ENCODE data around the gene CRY2. TPM values are rescaled to one million over a fixed set of nuclear protein-coding genes. Genes with fewer than 3 reads are reported as not detected.
A peak's percentile ranks its signal among the peaks of the same experiment; 100 is the strongest.

CRY2 gene
- total RNA-seq, 1 experiment from 2014 or later, result 8.1 TPM

DNA sequence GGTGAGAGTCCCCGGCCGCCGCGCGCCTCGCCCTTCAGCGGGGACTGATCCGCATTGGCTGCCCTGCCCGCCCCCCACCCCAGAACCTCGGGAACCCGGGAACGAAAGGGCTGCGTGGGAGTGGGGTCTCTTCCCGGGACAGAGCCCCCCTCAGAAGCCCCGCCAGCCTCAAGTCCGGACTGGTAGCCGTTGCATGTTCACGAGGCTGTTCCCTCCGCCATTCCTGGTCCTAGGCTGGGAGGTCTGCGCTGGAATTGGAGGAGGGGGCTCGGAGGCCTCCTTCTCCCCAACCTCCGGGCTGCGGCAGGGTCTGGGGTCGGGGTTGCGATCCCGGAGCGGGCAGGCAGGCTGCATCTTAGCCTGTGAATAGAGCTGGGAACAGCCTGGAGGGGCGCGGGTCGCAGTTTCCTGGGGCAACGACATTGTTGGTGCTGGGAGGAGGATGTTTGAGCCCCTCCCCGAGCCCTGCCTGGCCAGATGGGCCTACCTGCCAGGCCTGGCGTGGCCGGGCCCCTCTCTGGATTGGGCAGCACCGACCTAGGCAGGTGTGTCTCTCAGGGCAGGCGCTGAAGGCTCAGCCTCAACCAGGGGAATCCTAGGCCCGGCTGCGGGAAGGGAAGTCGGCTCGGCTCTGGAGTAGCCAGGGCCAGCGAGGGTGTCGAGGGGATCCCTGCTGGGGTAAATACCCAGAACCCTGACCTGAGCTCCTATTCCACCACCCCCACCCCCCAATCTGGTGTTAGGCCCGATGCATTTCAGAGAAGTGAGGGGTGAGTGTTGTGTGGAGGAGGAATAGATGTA, 38.8 kb downstream of the CRY2 start:
- H3K9me3 Mint-ChIP-seq (ENCODE audit: unreplicated experiment), result no peaks in the 10 kb centered on the region
- intact Hi-C loops (cut with micrococcal nuclease), result no loop called here
- no peak for DNase-seq (ENCODE audit: unreplicated experiment)
- H3K4me1 Mint-ChIP-seq (ENCODE audit: insufficient read depth, unreplicated experiment), result no peaks in the 10 kb centered on the region
- H3K36me3 Mint-ChIP-seq (ENCODE audit: insufficient read depth, unreplicated experiment), result no peaks in the 10 kb centered on the region
- no TSS peak for BruUV-seq (replicated peaks)
- H3K27ac Mint-ChIP-seq (ENCODE audit: low read depth, unreplicated experiment), result no peak overlapping the region
- POLR2A ChIA-PET, result no interaction called here
- CTCF ChIA-PET, result interaction anchor here (0.6 kb wide), 1 partner anchor 79 kb away, joined by 3 read pairs; no protein-coding TSS in a partner anchor
- peak overlapping the region; percentile 38 for H3K4me3 Mint-ChIP-seq (ENCODE audit: unreplicated experiment)
- TF ChIP-seq, protein P1, sequence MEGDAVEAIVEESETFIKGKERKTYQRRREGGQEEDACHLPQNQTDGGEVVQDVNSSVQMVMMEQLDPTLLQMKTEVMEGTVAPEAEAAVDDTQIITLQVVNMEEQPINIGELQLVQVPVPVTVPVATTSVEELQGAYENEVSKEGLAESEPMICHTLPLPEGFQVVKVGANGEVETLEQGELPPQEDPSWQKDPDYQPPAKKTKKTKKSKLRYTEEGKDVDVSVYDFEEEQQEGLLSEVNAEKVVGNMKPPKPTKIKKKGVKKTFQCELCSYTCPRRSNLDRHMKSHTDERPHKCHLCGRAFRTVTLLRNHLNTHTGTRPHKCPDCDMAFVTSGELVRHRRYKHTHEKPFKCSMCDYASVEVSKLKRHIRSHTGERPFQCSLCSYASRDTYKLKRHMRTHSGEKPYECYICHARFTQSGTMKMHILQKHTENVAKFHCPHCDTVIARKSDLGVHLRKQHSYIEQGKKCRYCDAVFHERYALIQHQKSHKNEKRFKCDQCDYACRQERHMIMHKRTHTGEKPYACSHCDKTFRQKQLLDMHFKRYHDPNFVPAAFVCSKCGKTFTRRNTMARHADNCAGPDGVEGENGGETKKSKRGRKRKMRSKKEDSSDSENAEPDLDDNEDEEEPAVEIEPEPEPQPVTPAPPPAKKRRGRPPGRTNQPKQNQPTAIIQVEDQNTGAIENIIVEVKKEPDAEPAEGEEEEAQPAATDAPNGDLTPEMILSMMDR (IDR thresholded peaks at IDR 0.05; ENCODE audit: unreplicated experiment), result no peak
- H3K27me3 Mint-ChIP-seq (ENCODE audit: insufficient read depth, unreplicated experiment), result peaks cover 5% of the 10 kb centered on the region

DNA sequence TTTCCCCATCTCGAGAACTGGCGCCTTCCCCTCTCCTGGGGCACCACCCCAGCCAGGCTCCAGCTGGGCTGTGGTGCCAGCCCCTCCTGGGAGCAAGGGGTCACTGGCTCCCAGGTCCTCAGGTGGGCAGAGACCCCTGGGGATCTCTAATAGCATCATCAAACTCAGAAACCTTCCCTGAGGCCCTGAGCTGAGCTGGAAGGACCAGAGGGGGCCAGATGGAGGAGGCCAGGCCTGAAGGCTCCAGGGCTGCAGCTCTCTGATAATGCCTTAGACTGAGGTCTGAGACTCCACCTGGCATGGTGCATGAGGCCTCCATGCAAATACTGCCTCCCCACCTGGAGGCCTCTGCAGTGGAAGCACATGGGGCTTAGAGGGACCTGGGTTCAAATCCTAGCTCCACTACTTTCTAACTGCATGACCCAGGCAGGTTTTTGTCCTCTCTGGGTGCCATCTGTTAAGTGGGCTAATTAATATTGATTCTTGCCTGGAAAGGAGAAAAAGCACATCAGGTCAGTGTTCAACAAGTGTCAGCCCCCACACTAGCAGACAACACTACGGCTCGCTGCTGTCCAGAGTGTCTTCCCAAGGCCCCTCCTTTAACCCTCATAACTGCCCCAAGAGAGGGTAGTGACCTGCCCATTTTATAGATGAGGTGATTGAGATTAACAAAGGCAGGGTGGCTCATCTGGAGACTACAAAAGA, 39.7 kb downstream of the CRY2 start:
- BruUV-seq (replicated peaks), result no TSS peak
- Mint-ChIP-seq H3K4me1 (ENCODE audit: insufficient read depth, unreplicated experiment) (no peaks in the 10 kb centered on the region), H3K27me3 (ENCODE audit: insufficient read depth, unreplicated experiment) (peaks cover 12% of the 10 kb centered on the region), H3K9me3 (ENCODE audit: unreplicated experiment) (no peaks in the 10 kb centered on the region), H3K4me3 (ENCODE audit: unreplicated experiment) (no peak overlapping the region), H3K27ac (ENCODE audit: low read depth, unreplicated experiment) (no peak overlapping the region), H3K36me3 (ENCODE audit: insufficient read depth, unreplicated experiment) (no peaks in the 10 kb centered on the region)
- ChIA-PET CTCF (interaction anchor here (0.6 kb wide), 1 partner anchor 78 kb away, joined by 3 read pairs; no protein-coding TSS in a partner anchor), POLR2A (interaction anchor here (0.6 kb wide), 1 partner anchor 22 kb away, joined by 4 read pairs; no protein-coding TSS in a partner anchor)
- TF ChIP-seq, protein P1 (IDR thresholded peaks at IDR 0.05; ENCODE audit: unreplicated experiment), result no peak
- DNase-seq (ENCODE audit: unreplicated experiment), result no peak
- intact Hi-C loops (cut with micrococcal nuclease), result no loop called here

DNA sequence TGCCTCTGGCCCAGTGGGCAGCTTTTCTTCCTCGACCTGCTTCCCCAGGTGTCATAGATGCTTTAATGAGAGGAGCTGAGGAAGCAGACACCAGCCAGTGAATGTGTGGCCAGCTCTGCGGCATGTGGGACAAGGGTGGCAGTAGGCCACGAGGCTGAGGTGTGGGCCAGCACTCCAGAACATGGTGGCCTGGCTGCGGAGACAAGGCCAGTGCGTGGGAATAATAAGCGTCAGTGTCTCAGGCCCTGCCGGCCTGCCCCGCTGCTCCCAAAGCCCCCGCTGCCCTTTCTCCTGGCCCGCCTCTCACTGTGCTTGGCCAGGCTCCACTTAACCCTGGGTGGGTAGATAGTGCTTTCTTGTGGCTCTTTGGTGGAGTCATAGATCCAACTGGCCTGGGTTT, 40.3 kb downstream of the CRY2 start:
- TF ChIP-seq, protein P1 (IDR thresholded peaks at IDR 0.05; ENCODE audit: unreplicated experiment), result no peak
- no peak for DNase-seq (ENCODE audit: unreplicated experiment)
- no peaks in the 10 kb centered on the region for H3K4me1 Mint-ChIP-seq (ENCODE audit: insufficient read depth, unreplicated experiment)
- H3K27ac Mint-ChIP-seq (ENCODE audit: low read depth, unreplicated experiment), result no peak overlapping the region
- intact Hi-C loops (cut with micrococcal nuclease), result no loop called here
- BruUV-seq (replicated peaks), result no TSS peak
- peaks cover 12% of the 10 kb centered on the region for H3K27me3 Mint-ChIP-seq (ENCODE audit: insufficient read depth, unreplicated experiment)
- POLR2A ChIA-PET, result interaction anchor here (0.6 kb wide), 1 partner anchor 23 kb away, joined by 4 read pairs; no protein-coding TSS in a partner anchor
- H3K36me3 Mint-ChIP-seq (ENCODE audit: insufficient read depth, unreplicated experiment), result no peaks in the 10 kb centered on the region
- CTCF ChIA-PET, result interaction anchor here (1.0 to 1.5 kb wide), 2 partner anchors 15 to 78 kb away, joined by 3 to 5 read pairs; no protein-coding TSS in a partner anchor
- H3K9me3 Mint-ChIP-seq (ENCODE audit: unreplicated experiment), result no peaks in the 10 kb centered on the region
- no peak overlapping the region for H3K4me3 Mint-ChIP-seq (ENCODE audit: unreplicated experiment)

DNA sequence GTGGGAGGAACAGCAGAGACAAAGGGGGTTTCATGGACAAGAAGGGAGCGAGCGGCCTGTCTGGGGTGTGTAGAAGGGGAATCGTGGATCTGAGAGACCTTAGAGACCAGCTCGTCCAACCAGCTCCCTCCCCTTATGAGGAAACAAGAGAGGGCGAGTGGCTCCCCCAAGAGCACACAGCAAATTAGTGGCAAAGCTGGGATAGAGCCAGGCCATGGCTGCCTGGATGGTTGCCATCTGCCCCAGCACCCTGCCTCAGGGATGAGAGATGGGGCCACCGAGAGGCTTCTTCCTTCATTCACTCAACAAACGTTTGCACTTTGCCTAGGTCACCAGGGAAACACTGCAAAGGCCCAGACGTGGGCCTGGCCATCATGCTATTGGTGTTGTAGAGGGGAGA, 42.3 kb downstream of the CRY2 start:
- Mint-ChIP-seq H3K4me3 (ENCODE audit: unreplicated experiment) (no peak overlapping the region), H3K4me1 (ENCODE audit: insufficient read depth, unreplicated experiment) (no peaks in the 10 kb centered on the region), H3K36me3 (ENCODE audit: insufficient read depth, unreplicated experiment) (no peaks in the 10 kb centered on the region), H3K27me3 (ENCODE audit: insufficient read depth, unreplicated experiment) (peaks cover 12% of the 10 kb centered on the region), H3K27ac (ENCODE audit: low read depth, unreplicated experiment) (no peak overlapping the region), H3K9me3 (ENCODE audit: unreplicated experiment) (no peaks in the 10 kb centered on the region)
- BruUV-seq (replicated peaks), result no TSS peak
- ChIA-PET CTCF (interaction anchor here (1.3 kb wide), 1 partner anchor 11 kb away, joined by 5 read pairs; no protein-coding TSS in a partner anchor), POLR2A (interaction anchor here (0.6 to 0.8 kb wide), 2 partner anchors 27 to 85 kb away, joined by 3 to 4 read pairs; no protein-coding TSS in a partner anchor)
- DNase-seq (ENCODE audit: unreplicated experiment), result no peak
- TF ChIP-seq, protein P1 (IDR thresholded peaks at IDR 0.05; ENCODE audit: unreplicated experiment), result no peak
- intact Hi-C loops (cut with micrococcal nuclease), result no loop called here

Measured in MCF 10A (cell line).